ENCODE results near the gene MIA.
"Not testable (repeated sequence)": the region's sequence is repeated elsewhere in the genome, so short reads cannot be mapped to it uniquely, and the experiment has no call there.

MIA gene

DNA sequence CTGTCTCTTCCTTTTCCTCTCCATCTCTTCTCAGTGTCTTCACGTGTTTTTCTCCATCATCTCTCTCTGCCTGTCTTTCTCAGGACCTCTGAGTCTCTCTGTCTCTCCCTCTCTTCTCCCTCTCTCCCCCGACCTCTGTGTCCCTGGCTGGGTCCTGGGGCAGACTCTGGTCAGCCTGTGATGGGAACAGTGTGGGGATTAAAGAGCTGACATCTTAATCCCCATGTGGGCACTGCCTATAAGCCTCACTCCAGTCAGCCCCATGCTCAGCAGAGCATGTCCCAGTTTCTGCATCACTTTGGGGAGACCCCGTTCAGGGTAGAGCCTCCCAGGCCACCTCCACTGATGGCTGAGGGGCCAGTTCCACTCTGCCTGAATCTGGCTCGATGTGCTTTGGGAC, 39.9 kb downstream of the MIA start:
- TF ChIP-seq, protein P1, sequence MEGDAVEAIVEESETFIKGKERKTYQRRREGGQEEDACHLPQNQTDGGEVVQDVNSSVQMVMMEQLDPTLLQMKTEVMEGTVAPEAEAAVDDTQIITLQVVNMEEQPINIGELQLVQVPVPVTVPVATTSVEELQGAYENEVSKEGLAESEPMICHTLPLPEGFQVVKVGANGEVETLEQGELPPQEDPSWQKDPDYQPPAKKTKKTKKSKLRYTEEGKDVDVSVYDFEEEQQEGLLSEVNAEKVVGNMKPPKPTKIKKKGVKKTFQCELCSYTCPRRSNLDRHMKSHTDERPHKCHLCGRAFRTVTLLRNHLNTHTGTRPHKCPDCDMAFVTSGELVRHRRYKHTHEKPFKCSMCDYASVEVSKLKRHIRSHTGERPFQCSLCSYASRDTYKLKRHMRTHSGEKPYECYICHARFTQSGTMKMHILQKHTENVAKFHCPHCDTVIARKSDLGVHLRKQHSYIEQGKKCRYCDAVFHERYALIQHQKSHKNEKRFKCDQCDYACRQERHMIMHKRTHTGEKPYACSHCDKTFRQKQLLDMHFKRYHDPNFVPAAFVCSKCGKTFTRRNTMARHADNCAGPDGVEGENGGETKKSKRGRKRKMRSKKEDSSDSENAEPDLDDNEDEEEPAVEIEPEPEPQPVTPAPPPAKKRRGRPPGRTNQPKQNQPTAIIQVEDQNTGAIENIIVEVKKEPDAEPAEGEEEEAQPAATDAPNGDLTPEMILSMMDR (IDR thresholded peaks at IDR 0.05) = no peak
- TF ChIP-seq ZFX (IDR thresholded peaks at IDR 0.05; ENCODE audit: borderline replicate concordance) = no peak

DNA sequence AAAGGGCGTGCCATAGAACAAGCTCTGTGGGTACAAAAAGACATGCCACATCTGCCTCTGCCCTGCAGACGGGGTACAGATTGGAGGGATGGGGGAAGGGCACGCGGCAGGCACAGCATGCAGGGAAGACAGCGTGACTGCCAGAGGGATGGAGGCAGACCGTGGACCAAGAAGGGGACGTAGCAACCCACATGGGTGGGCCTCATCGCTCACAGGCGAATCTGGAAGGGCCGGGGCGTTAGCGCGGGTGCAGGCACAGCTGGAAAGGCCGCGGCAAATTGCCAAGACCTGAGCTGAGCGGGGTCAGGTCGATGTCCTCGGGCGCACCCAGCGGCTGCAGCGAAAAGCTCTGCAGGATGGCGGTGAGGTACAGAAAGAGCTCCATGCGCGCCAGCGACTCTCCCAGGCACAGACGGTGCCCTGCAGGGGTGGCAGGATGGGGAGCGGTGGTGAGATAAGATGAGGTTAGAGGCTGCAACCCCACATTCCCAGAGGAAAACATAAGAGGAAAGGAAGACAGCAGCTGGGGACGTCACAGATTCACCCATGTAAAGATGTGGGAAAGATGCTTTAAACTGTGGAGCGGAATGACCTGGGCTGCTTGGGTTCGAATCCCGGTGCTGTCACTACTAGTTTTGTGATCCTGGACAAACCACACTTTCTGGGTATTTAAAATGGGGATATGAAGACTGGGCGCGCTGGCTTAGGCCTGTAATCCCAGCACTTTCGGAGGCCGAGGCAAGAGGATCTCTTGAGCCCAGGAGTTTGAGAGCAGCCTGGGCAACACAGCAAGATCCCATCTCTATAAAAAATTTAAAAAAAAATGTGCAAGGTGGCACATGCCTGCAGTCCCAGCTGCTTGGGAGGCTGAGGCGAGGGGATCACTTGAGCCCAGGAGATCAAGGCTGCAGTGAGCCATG, 43.4 kb downstream of the MIA start:
- not testable (repeated sequence) for H3K27ac ChIP-seq

More for the DNA sequence above, 39.9 kb downstream of the MIA start:
- H3K27ac ChIP-seq = no peak overlapping the region

DNA sequence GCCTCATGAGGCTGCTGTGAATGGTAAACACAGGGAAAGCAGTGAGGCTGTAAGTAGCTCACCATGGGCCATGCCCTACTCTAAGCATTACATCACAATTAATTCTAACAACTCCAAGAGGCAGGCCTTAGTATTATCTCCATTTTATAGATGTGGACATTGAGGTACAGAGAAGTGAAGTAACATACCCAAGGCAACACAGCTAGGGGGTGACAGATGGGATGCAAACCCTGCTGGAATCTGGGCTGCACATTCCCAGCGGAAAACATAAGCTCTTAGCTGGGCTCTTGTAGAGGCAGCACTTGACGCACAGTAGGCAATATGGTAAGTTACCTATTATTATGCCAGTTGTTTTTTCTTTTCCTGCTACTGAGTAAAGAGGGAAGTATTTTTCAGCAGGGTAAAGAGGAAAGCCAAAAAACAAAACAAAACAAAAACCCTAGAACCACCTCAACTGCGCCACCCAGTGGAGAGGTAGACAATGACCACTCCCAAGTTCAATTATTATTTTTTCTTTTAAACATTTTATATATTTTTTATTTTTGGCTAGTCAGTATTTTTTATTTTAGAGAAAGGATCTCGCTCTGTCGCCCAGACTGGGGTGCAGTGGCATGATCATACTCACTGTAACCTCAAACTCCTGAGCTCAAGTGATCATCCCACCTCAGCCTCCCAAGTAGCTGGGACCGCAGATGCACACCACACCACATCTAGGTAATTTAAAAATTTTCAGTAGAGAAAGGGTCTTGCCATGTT, 44.3 kb downstream of the MIA start:
- not testable (repeated sequence) for H3K27ac ChIP-seq
- TF ChIP-seq, protein P1 (IDR thresholded peaks at IDR 0.05) = peak; percentile 85

DNA sequence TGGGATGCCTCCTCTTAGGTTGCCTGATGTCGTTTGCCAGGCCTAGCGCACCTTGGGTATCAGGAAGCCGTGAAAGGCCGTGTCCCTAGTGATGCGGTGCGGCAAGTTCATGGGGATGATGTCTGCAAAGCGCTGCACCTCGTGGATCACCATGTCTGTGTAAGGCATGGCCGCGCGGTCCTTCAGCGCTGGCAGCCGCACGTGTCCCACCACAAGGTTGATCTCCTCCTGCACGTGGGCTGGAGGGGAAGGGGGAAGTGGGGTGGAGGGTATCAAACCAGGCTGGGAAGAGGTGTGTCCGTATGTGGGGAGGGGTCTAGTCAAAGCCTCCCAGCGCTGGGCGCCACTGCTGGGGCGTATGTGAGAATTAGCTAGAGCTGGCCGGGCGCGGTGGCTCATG, 46.8 kb downstream of the MIA start:
- no peak for TF ChIP-seq ZFX (IDR thresholded peaks at IDR 0.05; ENCODE audit: borderline replicate concordance)
- TF ChIP-seq, protein P1 (IDR thresholded peaks at IDR 0.05) = no peak
- no peak overlapping the region for H3K27ac ChIP-seq

- H3K27ac ChIP-seq = not testable (repeated sequence)
Measured at GRCh38 chr19:40822704-40823553, 47.6 kb downstream of the MIA start.

GRCh38 chr19:40824916-40825315, 49.6 kb downstream of the MIA start:
- not testable (repeated sequence) for H3K27ac ChIP-seq

- not testable (repeated sequence) for H3K27ac ChIP-seq
Measured at GRCh38 chr19:40825460-40826095, 50.3 kb downstream of the MIA start.

DNA sequence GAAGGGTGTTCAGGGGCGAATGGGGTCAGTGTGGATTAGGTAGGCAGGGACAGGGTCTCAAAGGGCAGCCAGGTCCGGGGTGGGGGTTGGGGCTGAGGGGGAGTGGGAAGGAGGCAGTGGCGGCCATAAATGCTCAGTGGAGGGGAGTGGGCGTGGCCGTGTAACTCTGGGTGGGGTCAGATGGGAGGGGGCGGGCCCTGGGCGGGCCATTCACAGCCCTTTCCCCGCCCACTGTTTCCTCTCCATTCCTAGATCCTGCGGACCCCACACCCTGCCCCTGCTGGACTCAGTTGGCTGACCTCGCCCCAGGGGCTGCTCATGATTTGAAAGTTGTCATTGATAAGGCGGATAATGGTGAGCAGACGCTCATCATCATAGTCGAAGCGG, 51.0 kb downstream of the MIA start:
- not testable (repeated sequence) for H3K27ac ChIP-seq

DNA sequence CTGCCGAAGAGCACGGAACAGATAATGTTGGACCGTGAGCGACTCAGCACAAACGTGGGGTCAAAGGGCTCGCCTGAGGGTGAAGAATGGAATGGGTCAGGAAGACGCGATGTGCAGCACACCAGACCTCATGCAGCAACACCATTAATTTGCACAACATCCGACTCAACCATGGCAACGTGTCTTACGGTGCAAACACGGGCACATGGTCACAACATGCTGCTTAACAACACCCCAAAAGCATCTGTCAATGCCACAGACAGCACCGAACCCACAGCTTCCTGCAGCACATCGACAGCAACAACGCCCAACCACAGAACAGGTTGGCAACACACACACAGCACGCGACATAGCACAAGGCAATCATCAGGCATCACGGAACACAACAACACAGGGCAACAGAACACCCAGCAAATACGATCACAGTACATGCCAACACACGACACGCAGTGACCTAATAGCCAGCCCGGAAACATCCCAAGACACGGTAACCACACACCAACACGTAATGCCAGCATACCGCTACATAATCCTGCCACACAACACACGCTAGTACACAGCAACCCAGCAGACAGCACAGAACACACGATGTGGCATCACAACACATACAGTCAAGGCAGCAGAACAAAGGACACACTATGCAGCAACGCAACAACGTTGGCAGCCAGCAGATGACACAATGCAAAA, 51.5 kb downstream of the MIA start:
- not testable (repeated sequence) for H3K27ac ChIP-seq

Measured in 22Rv1 (cell line).